Kidney (tissue), 14 donors: ENCODE data around the gene CA10. TPM values are rescaled to one million over a fixed set of nuclear protein-coding genes. Genes with fewer than 3 reads are reported as not detected.

Source experiments
- DNase-seq, 5 donors: peaks; one replicate each; pipeline ENCODE4 v3.0.0-alpha.2; 2013 to 2020
- FAIRE-seq: peaks from 2 replicates; lab custom pipeline; 2012; peaks lifted over from hg19 to GRCh38; lab: Jason Lieb, UNC
- H3K27ac ChIP-seq, 2 donors: one replicate each; pipeline ENCODE4 v1.7.0; 2013; ENCODE audit warnings: low read depth in 2 of 2, low read length in 2 of 2, inconsistent platforms in 1 of 2
- H3K27me3 ChIP-seq: one replicate; pipeline ENCODE4 v1.7.1; 2013; ENCODE audit warnings: low read length, inconsistent platforms; ENCODE audit not compliant: control insufficient read depth, insufficient read depth
- H3K36me3 ChIP-seq, 3 donors: one replicate each; pipeline versions ENCODE4 v1.7.0 to v1.7.1; 2013; ENCODE audit warnings: low read length in 3 of 3, control low read depth in 1 of 3, inconsistent platforms in 1 of 3; ENCODE audit not compliant: insufficient read depth in 3 of 3, control insufficient read depth in 2 of 3
- H3K4me1 ChIP-seq, 3 donors: one replicate each; pipeline versions ENCODE4 v1.7.0 to v1.7.1; 2013; ENCODE audit warnings: low read length in 3 of 3, inconsistent platforms in 1 of 3, low read depth in 1 of 3; ENCODE audit not compliant: control insufficient read depth in 2 of 3, insufficient read depth in 2 of 3
- H3K4me3 ChIP-seq, 3 donors: one replicate each; pipeline versions ENCODE4 v1.7.0 to v1.8.1; 2013; ENCODE audit warnings: low read length in 3 of 3, control low read depth in 1 of 3, inconsistent platforms in 1 of 3
- H3K9ac ChIP-seq, 3 donors: one replicate each; pipeline versions ENCODE4 v1.7.0 to v1.7.1; 2013; ENCODE audit warnings: low read length in 3 of 3, control low read depth in 1 of 3, inconsistent platforms in 1 of 3
- H3K9me3 ChIP-seq, 3 donors: one replicate each; pipeline versions ENCODE4 v1.7.0 to v1.7.1; 2013; ENCODE audit warnings: low read length in 3 of 3, control low read depth in 1 of 3, inconsistent platforms in 1 of 3; ENCODE audit not compliant: control insufficient read depth in 2 of 3, insufficient read depth in 1 of 3
- intact Hi-C: fragments of 100-400 bp; cut with DNase I; formaldehyde crosslinking; loops from one replicate; pipeline ENCODE4 v1.11.1; 2022
- polyA plus RNA-seq: library from polyadenylated mRNA; stranded (reverse); fragments of 350-450 nt; fragmentation: Illumina TruSeq; extraction: RNeasy Lipid Tissue Mini Kit (QIAGEN cat#74804); gene quantifications from one replicate; pipeline ENCODE4 v1.2.3, GENCODE V29; 2014; ENCODE audit warnings: low read depth, low replicate concordance; ENCODE audit not compliant: insufficient read depth
- total RNA-seq: library from RNA; stranded (reverse); fragmentation: NEBNext Ultra II Directional; extraction: Animal tissue kit (Norgen Biotek cat#: 25700); gene quantifications from one replicate; pipeline ENCODE4 v1.2.1, GENCODE V29; 2021
- TF ChIP-seq, protein P1 (sequence below): IDR thresholded peaks from 3 replicates; pipeline ENCODE4 v1.5.1; 2012; ENCODE audit warnings: mild to moderate bottlenecking, moderate library complexity, borderline replicate concordance; ENCODE audit not compliant: insufficient read depth; ENCODE audit errors: extremely low read depth
- donor health status: control.
- donor health status: control.
- donor health status: control.
- donor health status: control.
- donor health status: control.
- donor health status: DM: yes; HTN: yes; CAD: no.
- donor health status: Normal renal cell carcinoma (clear cell type).

Gene CA10
- total and polyA plus RNA-seq, 2 donors from 2014 or later: 3.7 to 9.8 TPM

DNA sequence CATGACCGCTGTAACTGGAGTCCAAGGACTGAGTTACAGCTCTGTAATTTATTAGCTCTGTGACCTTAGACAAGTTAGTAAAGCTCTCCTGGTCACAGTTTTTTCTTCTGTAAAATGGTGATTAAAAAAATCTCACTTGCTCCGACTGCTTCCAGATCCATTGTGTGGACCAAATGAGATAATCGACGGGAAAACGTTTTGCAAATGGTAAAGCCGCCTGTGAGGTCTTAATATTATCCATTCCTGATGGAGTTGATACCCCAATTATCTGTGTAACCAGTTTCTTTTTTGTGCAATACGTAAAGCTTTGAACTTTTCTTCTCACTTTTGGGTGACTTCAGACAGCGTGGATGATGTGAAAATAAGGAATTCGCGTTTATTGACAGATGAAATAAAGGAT lies 475.2 kb downstream of the CA10 start:
- no peaks in the 10 kb centered on the region for H3K4me1 ChIP-seq
- H3K27ac ChIP-seq: no peak overlapping the region
- H3K4me3 ChIP-seq: no peak overlapping the region
- intact Hi-C loops: no loop called here
- TF ChIP-seq, protein P1, sequence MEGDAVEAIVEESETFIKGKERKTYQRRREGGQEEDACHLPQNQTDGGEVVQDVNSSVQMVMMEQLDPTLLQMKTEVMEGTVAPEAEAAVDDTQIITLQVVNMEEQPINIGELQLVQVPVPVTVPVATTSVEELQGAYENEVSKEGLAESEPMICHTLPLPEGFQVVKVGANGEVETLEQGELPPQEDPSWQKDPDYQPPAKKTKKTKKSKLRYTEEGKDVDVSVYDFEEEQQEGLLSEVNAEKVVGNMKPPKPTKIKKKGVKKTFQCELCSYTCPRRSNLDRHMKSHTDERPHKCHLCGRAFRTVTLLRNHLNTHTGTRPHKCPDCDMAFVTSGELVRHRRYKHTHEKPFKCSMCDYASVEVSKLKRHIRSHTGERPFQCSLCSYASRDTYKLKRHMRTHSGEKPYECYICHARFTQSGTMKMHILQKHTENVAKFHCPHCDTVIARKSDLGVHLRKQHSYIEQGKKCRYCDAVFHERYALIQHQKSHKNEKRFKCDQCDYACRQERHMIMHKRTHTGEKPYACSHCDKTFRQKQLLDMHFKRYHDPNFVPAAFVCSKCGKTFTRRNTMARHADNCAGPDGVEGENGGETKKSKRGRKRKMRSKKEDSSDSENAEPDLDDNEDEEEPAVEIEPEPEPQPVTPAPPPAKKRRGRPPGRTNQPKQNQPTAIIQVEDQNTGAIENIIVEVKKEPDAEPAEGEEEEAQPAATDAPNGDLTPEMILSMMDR: no peak
- no peak overlapping the region for H3K9ac ChIP-seq
- H3K27me3 ChIP-seq: no peaks in the 10 kb centered on the region
- no peaks in the 10 kb centered on the region for H3K36me3 ChIP-seq
- no peaks in the 10 kb centered on the region for H3K9me3 ChIP-seq
- DNase-seq (no peak), FAIRE-seq (no peak)

DNA sequence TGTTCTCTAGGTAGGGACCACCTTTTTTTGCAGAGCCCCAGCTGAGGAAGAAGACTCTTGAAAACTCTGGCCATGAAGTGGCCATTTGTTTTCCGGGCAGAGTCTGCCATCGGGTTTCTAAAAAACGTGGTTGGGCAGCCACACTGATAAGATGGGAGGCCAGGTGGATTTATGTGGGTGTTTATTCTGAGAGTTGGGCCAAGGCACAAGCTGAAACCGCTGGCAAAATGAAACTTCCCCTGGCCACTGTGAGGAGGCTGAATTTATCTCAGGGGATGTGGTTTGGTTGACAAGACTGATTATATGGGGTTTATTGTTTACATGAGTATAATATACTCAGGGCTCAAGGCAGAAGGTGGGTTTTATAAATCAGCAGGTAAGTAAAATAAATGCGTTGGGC lies 476.4 kb downstream of the CA10 start:
- FAIRE-seq (no peak), DNase-seq (no peak)
- Histone ChIP-seq H3K9ac (no peak overlapping the region), H3K27me3 (no peaks in the 10 kb centered on the region), H3K9me3 (no peaks in the 10 kb centered on the region), H3K36me3 (no peaks in the 10 kb centered on the region), H3K27ac (no peak overlapping the region), H3K4me1 (no peaks in the 10 kb centered on the region), H3K4me3 (no peak overlapping the region)
- TF ChIP-seq, protein P1: no peak
- intact Hi-C loops: no loop called here

DNA sequence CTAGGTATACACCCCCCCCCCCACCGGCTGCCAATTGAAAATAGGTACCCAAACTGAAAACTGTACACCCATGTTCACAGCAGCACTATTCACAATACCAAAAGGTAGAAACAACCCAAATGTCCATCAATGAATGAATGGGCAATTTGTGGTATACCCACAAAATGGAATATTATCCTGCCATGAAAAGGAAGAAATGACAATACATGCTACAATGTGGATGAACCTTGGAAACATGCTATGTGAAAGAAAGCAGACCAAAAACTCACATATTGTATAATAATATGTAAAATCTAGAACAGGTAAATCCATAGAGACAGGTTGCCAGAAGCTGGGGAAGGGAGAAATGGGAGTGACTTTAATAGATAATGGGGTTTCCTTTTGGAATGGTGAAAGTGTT lies 480.6 kb downstream of the CA10 start:
- H3K36me3 ChIP-seq: no peaks in the 10 kb centered on the region
- no peak overlapping the region for H3K4me3 ChIP-seq
- DNase-seq: no peak
- FAIRE-seq: no peak
- H3K9me3 ChIP-seq: no peaks in the 10 kb centered on the region
- TF ChIP-seq, protein P1: no peak
- H3K9ac ChIP-seq: no peak overlapping the region
- no peaks in the 10 kb centered on the region for H3K27me3 ChIP-seq
- no peaks in the 10 kb centered on the region for H3K4me1 ChIP-seq
- no peak overlapping the region for H3K27ac ChIP-seq
- intact Hi-C loops: no loop called here
